ENCODE measurements around the gene FGB.

The FGB gene

GRCh38 chr4:154545689-154546088, 17.1 kb upstream of the FGB start:
- Histone ChIP-seq H3K4me3 (ENCODE audit: low read depth, low read length) (no peak overlapping the region), H3K4me1 (ENCODE audit: control insufficient read depth, insufficient read depth, low read length) (peaks cover 6% of the 10 kb centered on the region), H3K36me3 (ENCODE audit: control insufficient read depth, insufficient read depth, low read length) (peaks cover 78% of the 10 kb centered on the region), H3K27ac (ENCODE audit: low read depth, low read length) (no peak overlapping the region), H3K9me3 (ENCODE audit: control insufficient read depth, insufficient read depth, low read length) (no peaks in the 10 kb centered on the region), H3K27me3 (ENCODE audit: control insufficient read depth, insufficient read depth, low read length) (no peaks in the 10 kb centered on the region), H3K9ac (ENCODE audit: low read depth, low read length) (no peak overlapping the region)

GRCh38 chr4:154549894-154550790, 12.7 kb upstream of the FGB start, which contains the start of gene PLRG1:
TSS of gene PLRG1 (minus strand) at chr4:154550400. CDS start at chr4:154550308, 92 bp downstream.
- Histone ChIP-seq H3K9ac (ENCODE audit: low read depth, low read length) (peak within 1 kb of the TSS; percentile 77), H3K4me1 (ENCODE audit: control insufficient read depth, insufficient read depth, low read length) (peaks cover 6% of the 10 kb centered on the region), H3K9me3 (ENCODE audit: control insufficient read depth, insufficient read depth, low read length) (no peaks in the 10 kb centered on the region), H3K4me3 (ENCODE audit: low read depth, low read length) (peak within 1 kb of the TSS; percentile 88), H3K36me3 (ENCODE audit: control insufficient read depth, insufficient read depth, low read length) (peaks cover 33% of the 10 kb centered on the region), H3K27me3 (ENCODE audit: control insufficient read depth, insufficient read depth, low read length) (no peaks in the 10 kb centered on the region), H3K27ac (ENCODE audit: low read depth, low read length) (peak within 1 kb of the TSS; percentile 75)

DNA sequence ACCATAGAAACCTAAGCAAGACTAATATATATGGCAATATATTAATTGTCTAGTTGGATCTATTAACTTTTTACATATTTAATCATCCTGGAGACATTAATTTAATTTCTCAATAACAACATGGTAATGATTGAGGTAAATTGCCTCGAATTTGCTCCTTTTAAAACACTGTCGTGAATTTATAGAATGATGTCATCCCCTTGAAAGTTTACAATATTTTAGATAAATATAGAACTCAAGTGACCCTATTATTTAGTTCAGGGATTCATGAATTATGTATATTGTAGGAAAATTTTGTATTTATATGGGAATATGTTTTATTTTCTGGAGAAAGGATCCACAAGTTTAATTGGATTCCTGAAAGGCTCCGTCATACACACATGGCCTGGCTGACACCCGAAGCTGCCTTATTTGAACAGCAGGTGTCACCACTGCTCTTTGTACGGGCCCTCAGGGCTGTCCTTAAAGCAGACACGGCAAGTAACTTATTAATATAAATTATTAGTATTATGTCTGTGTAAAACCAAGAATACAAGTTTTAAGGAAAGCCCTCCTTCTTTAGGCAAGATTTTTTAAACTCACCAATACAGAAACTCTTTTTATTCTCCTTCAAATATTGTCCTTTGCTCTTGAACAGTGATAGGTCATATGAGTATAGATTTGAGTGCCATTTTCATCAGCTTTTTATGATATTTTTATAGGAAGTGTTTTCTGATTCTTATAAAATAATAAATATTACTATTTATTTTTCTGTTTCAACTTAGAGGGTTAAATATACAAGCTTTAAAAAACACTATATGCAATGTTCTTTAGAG, 10.7 kb upstream of the FGB start:
- H3K27me3 ChIP-seq (ENCODE audit: control insufficient read depth, insufficient read depth, low read length) = no peaks in the 10 kb centered on the region
- peaks cover 6% of the 10 kb centered on the region for H3K4me1 ChIP-seq (ENCODE audit: control insufficient read depth, insufficient read depth, low read length)
- no peaks in the 10 kb centered on the region for H3K9me3 ChIP-seq (ENCODE audit: control insufficient read depth, insufficient read depth, low read length)
- peaks cover 14% of the 10 kb centered on the region for H3K36me3 ChIP-seq (ENCODE audit: control insufficient read depth, insufficient read depth, low read length)
- H3K9ac ChIP-seq (ENCODE audit: low read depth, low read length) = no peak overlapping the region
- H3K27ac ChIP-seq (ENCODE audit: low read depth, low read length) = peak overlapping the region; percentile 10
- no peak overlapping the region for H3K4me3 ChIP-seq (ENCODE audit: low read depth, low read length)

DNA sequence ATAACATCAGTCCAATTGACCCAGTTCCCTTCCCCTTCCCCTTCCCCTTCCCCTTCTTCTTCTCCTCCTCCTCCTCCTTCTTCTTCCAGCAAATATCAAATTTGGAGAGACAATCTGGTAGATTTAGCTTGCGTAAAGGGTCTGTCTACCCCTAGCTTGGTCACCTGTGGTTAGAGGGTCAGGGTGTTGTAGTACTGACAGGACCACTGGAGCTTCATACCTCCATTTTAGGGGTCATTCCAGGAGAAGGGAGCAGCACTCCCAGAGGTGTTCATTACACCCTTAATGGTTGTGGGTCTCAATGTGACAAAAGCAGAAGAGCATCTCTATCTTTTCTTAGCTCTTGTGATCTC, 3.7 kb upstream of the FGB start:
- no peak overlapping the region for H3K9ac ChIP-seq (ENCODE audit: low read depth, low read length)
- no peaks in the 10 kb centered on the region for H3K27me3 ChIP-seq (ENCODE audit: control insufficient read depth, insufficient read depth, low read length)
- no peaks in the 10 kb centered on the region for H3K36me3 ChIP-seq (ENCODE audit: control insufficient read depth, insufficient read depth, low read length)
- no peaks in the 10 kb centered on the region for H3K4me1 ChIP-seq (ENCODE audit: control insufficient read depth, insufficient read depth, low read length)
- no peaks in the 10 kb centered on the region for H3K9me3 ChIP-seq (ENCODE audit: control insufficient read depth, insufficient read depth, low read length)
- H3K27ac ChIP-seq (ENCODE audit: low read depth, low read length) = no peak overlapping the region
- no peak overlapping the region for H3K4me3 ChIP-seq (ENCODE audit: low read depth, low read length)

- Histone ChIP-seq H3K4me3 (ENCODE audit: low read depth, low read length) (no peak overlapping the region), H3K9me3 (ENCODE audit: control insufficient read depth, insufficient read depth, low read length) (no peaks in the 10 kb centered on the region), H3K27ac (ENCODE audit: low read depth, low read length) (no peak overlapping the region), H3K9ac (ENCODE audit: low read depth, low read length) (no peak overlapping the region), H3K4me1 (ENCODE audit: control insufficient read depth, insufficient read depth, low read length) (no peaks in the 10 kb centered on the region), H3K36me3 (ENCODE audit: control insufficient read depth, insufficient read depth, low read length) (no peaks in the 10 kb centered on the region), H3K27me3 (ENCODE audit: control insufficient read depth, insufficient read depth, low read length) (no peaks in the 10 kb centered on the region)
Observed at GRCh38 chr4:154559494-154560418, 3.1 kb upstream of the FGB start.

- H3K4me1 ChIP-seq (ENCODE audit: control insufficient read depth, insufficient read depth, low read length) = no peaks in the 10 kb centered on the region
- H3K36me3 ChIP-seq (ENCODE audit: control insufficient read depth, insufficient read depth, low read length) = no peaks in the 10 kb centered on the region
- H3K4me3 ChIP-seq (ENCODE audit: low read depth, low read length) = no peak overlapping the region
Observed at GRCh38 chr4:154560419-154560801, 2.4 kb upstream of the FGB start.

DNA sequence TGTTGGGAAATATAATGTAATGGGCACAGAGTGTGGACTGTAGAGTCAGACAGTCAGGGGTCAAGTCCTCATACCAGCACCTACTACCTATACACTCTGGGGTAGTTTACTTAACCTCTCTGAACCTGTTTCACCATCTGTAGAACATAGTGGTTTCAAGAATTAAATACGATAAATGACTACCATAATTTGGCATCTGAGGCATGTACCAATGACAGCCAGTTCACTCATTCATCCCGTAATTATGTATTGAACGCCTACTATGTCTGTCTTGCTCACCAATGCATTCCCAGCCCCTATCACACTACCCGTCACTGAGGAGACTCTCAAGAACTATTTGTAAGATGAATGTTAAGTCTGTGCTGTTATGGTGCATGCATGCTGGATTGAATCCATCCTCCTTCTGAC, 2.0 kb upstream of the FGB start:
- no peak overlapping the region for H3K4me3 ChIP-seq (ENCODE audit: low read depth, low read length)
- H3K27me3 ChIP-seq (ENCODE audit: control insufficient read depth, insufficient read depth, low read length) = no peaks in the 10 kb centered on the region
- H3K27ac ChIP-seq (ENCODE audit: low read depth, low read length) = no peak overlapping the region
- H3K4me1 ChIP-seq (ENCODE audit: control insufficient read depth, insufficient read depth, low read length) = no peaks in the 10 kb centered on the region
- H3K36me3 ChIP-seq (ENCODE audit: control insufficient read depth, insufficient read depth, low read length) = no peaks in the 10 kb centered on the region
- H3K9ac ChIP-seq (ENCODE audit: low read depth, low read length) = no peak overlapping the region
- H3K9me3 ChIP-seq (ENCODE audit: control insufficient read depth, insufficient read depth, low read length) = no peaks in the 10 kb centered on the region

More at GRCh38 chr4:154560419-154560801, 2.4 kb upstream of the FGB start:
- Histone ChIP-seq H3K9me3 (ENCODE audit: control insufficient read depth, insufficient read depth, low read length) (no peaks in the 10 kb centered on the region), H3K9ac (ENCODE audit: low read depth, low read length) (no peak overlapping the region), H3K27ac (ENCODE audit: low read depth, low read length) (no peak overlapping the region), H3K27me3 (ENCODE audit: control insufficient read depth, insufficient read depth, low read length) (no peaks in the 10 kb centered on the region)

DNA sequence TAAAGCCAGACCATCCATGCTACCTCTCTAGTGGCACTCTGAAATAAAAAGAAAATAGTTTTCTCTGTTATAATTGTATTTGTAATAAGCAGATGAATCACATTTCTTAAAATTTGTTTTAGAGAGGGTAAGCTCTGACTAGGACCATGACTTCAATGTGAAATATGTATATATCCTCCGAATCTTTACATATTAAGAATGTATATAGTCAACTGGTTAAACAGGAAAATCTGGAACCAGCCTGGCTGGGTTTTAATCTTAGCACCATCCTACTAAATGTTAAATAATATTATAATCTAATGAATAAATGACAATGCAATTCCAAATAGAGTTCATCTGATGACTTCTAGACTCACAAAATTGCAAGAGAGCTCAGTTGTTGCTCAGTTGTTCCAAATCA, 1.5 kb downstream of the FGB start:
- no peaks in the 10 kb centered on the region; the same call in 1 of the 2 replicates for H3K4me1 ChIP-seq (ENCODE audit: control insufficient read depth, insufficient read depth, low read length)
- no peak overlapping the region for H3K9ac ChIP-seq (ENCODE audit: low read depth, low read length)
- no peaks in the 10 kb centered on the region for H3K36me3 ChIP-seq (ENCODE audit: control insufficient read depth, insufficient read depth, low read length)
- no peak overlapping the region for H3K4me3 ChIP-seq (ENCODE audit: low read depth, low read length)
- H3K9me3 ChIP-seq (ENCODE audit: control insufficient read depth, insufficient read depth, low read length) = no peaks in the 10 kb centered on the region
- H3K27ac ChIP-seq (ENCODE audit: low read depth, low read length) = no peak overlapping the region
- H3K27me3 ChIP-seq (ENCODE audit: control insufficient read depth, insufficient read depth, low read length) = no peaks in the 10 kb centered on the region

DNA sequence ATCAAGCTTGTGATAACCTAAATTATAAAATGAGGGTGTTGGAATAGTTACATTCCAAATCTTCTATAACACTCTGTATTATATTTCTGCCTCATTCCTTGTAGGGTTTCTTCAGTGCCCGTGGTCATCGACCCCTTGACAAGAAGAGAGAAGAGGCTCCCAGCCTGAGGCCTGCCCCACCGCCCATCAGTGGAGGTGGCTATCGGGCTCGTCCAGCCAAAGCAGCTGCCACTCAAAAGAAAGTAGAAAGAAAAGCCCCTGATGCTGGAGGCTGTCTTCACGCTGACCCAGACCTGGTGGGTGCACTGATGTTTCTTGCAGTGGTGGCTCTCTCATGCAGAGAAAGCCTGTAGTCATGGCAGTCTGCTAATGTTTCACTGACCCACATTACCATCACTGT, 2.9 kb downstream of the FGB start:
- Histone ChIP-seq H3K4me3 (ENCODE audit: low read depth, low read length) (no peak overlapping the region), H3K9me3 (ENCODE audit: control insufficient read depth, insufficient read depth, low read length) (no peaks in the 10 kb centered on the region), H3K27ac (ENCODE audit: low read depth, low read length) (no peak overlapping the region), H3K36me3 (ENCODE audit: control insufficient read depth, insufficient read depth, low read length) (no peaks in the 10 kb centered on the region), H3K27me3 (ENCODE audit: control insufficient read depth, insufficient read depth, low read length) (no peaks in the 10 kb centered on the region), H3K9ac (ENCODE audit: low read depth, low read length) (no peak overlapping the region), H3K4me1 (ENCODE audit: control insufficient read depth, insufficient read depth, low read length) (no peaks in the 10 kb centered on the region; the same call in 1 of the 2 replicates)

GRCh38 chr4:154566639-154567204, 3.9 kb downstream of the FGB start:
- H3K27me3 ChIP-seq (ENCODE audit: control insufficient read depth, insufficient read depth, low read length) = no peaks in the 10 kb centered on the region
- no peak overlapping the region for H3K27ac ChIP-seq (ENCODE audit: low read depth, low read length)
- no peaks in the 10 kb centered on the region; the same call in 1 of the 2 replicates for H3K4me1 ChIP-seq (ENCODE audit: control insufficient read depth, insufficient read depth, low read length)

More at GRCh38 chr4:154566639-154567204, 3.9 kb downstream of the FGB start:
- H3K4me3 ChIP-seq (ENCODE audit: low read depth, low read length) = no peak overlapping the region
- H3K9me3 ChIP-seq (ENCODE audit: control insufficient read depth, insufficient read depth, low read length) = no peaks in the 10 kb centered on the region
- H3K9ac ChIP-seq (ENCODE audit: low read depth, low read length) = no peak overlapping the region
- H3K36me3 ChIP-seq (ENCODE audit: control insufficient read depth, insufficient read depth, low read length) = no peaks in the 10 kb centered on the region
